SK-N-DZ (cell line): ENCODE data around the gene ANKRD31.
A peak's percentile ranks its signal among the peaks of the same experiment; 100 is the strongest.

Experiments used
- DNase-seq: peaks from one replicate; pipeline ENCODE4 v3.0.0-alpha.2; 2015; ENCODE audit warnings: low spot score

The ANKRD31 gene

GRCh38 chr5:75062925-75063531 is 173.7 kb downstream of the ANKRD31 start:
- no peak for DNase-seq

GRCh38 chr5:75059912-75060545 is 176.6 kb downstream of the ANKRD31 start:
- no peak for DNase-seq

GRCh38 chr5:75058986-75059535 is 177.6 kb downstream of the ANKRD31 start:
- no peak for DNase-seq

- DNase-seq: no peak
These were observed 179.1 kb downstream of the ANKRD31 start for GRCh38 chr5:75057561-75057960.

GRCh38 chr5:75055727-75056144 is 180.9 kb downstream of the ANKRD31 start:
- no peak for DNase-seq

- DNase-seq: no peak
These were observed 182.3 kb downstream of the ANKRD31 start for GRCh38 chr5:75054134-75054930.

GRCh38 chr5:75053304-75054133 is 183.2 kb downstream of the ANKRD31 start:
- DNase-seq: no peak

GRCh38 chr5:75053054-75053303 is 183.7 kb downstream of the ANKRD31 start:
- no peak for DNase-seq

- no peak for DNase-seq
These were observed 184.3 kb downstream of the ANKRD31 start, which contains the start of gene GCNT4 for GRCh38 chr5:75052192-75053053. Gene GCNT4 (minus strand): TSS chr5:75052558. CDS start chr5:75030037, 22,521 bp downstream.

GRCh38 chr5:75051217-75051751 is 185.4 kb downstream of the ANKRD31 start:
- DNase-seq: no peak

- peak; percentile 40 for DNase-seq
These were observed 186.3 kb downstream of the ANKRD31 start for GRCh38 chr5:75050415-75050814.

- peak; percentile 59 for DNase-seq
These were observed 187.0 kb downstream of the ANKRD31 start for GRCh38 chr5:75049456-75050351.

- DNase-seq: no peak
These were observed 188.2 kb downstream of the ANKRD31 start for GRCh38 chr5:75048457-75048953.

- no peak for DNase-seq
These were observed 189.3 kb downstream of the ANKRD31 start for GRCh38 chr5:75047356-75047755.

- no peak for DNase-seq
These were observed 190.1 kb downstream of the ANKRD31 start for GRCh38 chr5:75046366-75047142.

GRCh38 chr5:75045071-75045470 is 191.6 kb downstream of the ANKRD31 start:
- no peak for DNase-seq

- DNase-seq: no peak
These were observed 192.3 kb downstream of the ANKRD31 start for GRCh38 chr5:75044406-75044805.

GRCh38 chr5:75043633-75044264 is 192.9 kb downstream of the ANKRD31 start:
- DNase-seq: no peak
